Central memory CD4-positive, alpha-beta T cell (primary cell): Measurements from ENCODE around the gene ADAM12.

Experiments
- DNase-seq: peaks from one replicate; pipeline ENCODE4 v3.0.0; 2022

ADAM12 gene

DNA sequence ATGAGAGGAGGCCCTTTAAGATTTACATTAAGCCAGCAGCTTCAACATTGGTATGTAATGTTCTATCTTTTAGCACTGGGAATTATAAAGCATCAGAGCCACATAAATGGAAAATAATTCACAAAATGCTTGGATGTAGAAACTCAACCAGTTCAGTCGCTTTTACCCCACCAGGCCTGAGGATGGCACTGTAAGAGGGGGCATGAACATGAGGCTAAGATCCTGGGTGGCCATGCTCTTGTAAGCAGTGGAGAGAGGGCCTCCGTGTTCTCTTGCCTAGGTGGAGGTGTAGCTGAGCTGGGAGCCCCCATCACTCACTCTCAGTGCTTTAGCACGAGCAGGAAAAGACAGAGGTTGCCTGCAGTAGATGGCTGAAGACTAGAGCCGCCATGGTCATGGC is 253.1 kb downstream of the ADAM12 start:
- no peak for DNase-seq

DNA sequence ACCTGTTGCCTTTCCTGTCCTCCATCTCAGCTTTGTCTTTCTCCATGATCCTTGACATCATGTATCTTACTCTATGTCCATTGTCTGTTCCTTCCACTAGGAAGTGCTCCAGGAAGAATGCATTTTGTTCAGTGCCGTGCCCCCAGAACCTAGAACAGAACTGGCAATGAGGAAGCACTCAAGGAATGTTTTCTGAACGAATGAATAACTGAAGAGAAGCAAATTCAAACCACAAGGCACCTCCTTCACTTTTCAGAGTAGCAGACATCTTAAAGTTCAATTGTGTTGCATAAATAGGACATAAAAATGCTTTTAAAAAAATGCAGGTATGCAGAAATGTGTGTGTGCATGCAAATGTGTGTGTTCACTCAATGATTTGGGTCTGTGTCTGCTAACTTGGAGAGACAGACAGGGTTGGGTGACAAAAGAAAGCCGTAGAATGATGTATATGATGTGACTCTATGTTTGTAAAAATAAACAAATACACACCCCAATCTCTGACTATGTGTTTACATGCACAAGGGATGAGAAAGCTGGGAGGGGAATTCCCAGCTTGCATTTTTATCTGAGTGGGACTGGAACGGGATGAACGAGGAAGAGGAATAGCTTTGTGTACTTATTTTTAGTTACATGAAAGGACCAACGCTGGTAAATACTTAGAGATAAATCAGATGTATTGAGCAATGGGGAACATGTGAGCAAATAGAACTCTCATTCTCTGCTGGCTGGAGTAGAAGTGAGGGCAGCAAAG is 254.2 kb downstream of the ADAM12 start:
- DNase-seq = no peak

DNA sequence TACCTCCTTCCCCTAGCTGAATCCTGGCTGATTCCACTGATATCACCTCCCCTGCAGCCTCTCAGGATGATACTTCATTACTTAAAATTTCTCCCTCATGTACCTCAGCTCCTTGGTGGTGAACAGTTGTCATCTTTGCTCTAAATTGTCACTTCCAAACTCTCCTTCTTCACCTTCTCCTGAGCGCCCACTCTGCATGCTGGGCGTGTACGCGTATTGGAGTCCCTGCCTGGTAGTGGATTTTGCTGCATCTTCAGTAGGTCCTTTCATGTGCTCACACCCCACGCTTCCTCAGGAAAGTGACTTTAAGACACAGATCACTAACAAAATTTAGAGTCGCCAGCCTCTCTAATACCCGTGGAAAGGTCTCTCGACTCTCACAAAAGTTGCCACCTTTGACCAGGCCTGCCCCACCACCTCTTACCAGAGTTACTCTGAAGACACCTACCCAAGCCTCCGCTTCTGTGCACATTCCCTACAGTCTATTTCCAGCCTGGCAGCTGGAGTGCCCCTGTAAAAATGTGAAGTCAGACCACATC is 255.1 kb downstream of the ADAM12 start:
- DNase-seq = no peak

DNA sequence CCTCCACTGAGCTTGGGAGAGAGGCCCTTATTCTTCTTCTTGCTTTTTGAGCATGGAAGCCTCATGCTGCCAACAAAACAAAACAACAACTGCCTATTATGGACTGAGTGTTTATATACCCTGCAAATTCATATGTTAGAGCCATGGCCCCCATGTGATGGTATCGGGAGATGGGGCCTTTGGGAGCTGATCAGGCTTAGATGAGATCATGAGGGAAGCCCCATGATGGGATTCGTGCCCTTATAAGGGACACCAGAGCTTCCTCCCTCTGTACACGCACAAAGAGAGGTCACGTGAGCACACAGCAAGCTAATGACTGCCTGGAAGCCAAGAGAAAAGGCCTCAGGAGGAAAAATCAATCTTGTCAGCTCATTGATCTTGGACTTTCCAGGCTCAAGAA is 256.9 kb downstream of the ADAM12 start:
- no peak for DNase-seq

DNA sequence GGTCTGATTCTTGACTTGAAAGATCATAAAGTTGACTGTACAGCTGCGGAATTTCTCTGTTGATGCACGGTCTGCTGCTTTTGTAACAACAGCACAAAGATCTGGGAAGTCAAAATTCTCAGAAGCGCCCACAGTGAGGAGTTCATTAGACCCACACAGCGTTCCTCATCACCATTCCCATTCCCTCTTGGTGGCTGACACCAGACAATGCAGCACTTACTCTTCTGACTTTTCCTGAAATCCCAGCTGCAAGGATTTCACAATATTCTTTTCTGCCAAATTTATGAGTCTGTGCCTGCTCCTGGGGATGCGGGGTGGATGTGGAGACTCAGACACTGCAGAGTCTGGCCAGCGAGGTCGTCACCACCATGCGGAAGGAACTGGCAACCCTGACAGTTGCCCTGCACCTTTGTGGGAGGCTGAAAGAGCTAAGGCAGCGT is 258.0 kb downstream of the ADAM12 start:
- no peak for DNase-seq

DNA sequence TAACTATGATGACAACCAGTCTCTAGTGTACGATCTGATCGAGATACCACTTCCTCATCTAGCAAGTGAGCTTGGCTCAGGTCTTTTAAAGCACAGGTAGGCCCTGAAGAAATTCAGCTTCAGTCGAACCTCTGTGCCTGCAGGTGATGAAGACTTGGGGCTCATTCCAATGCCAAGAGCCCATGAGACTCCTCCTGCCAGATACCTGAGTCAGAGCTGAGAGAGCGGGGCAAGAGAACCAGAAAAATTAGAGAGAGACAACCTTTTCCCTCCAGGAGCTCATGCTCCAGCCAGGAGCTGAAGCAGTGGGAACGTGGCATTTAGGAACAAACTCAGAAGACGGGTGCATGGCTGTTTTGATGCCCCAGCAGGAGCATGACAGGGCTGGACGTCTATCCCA is 259.3 kb downstream of the ADAM12 start:
- DNase-seq = no peak

DNA sequence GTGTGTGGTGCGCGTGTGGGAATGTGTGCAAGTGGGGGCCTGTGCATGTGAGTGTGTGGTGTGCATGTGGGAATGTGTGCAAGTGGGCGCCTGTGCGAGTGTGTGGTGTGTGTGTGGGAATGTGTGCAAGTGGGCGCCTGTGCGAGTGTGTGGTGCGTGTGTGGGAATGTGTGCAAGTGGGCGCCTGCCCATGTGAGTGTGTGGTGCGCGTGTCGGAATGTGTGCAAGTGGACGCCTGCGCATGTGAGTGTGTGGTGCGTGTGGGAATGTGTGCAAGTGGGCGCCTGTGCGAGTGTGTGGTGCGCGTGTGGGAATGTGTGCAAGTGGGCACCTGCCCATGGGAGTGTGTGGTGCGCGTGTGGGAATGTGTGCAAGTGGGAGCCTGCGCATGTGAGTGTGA is 259.7 kb downstream of the ADAM12 start:
- DNase-seq = no peak

DNA sequence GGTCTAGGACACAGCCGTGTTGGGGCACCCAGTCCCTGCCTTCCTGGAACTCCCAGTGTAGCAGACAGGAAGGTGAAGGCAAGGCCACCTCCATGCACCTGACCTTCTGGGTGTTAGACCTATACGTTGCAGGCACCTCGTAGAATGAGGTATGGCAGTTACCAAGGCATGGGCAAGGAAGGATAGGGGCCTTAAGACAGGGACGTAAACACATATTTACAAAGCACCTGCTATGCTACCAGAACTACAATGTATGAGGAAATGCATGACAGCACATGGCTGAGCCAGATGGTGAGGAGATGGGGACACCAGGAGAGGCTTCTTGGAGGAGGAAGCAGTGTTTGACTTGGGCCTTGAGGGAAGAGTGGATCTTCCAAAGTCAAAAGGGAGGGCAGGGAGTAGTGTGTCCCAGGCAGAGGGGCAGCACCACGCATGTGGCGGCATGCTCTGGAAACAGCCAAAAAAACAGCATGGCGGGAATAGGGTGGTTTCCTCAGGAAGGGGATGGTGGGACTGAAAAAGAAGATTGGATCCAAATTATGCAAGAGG is 260.7 kb downstream of the ADAM12 start:
- DNase-seq = no peak

GRCh38 chr10:126126866-126127265 is 261.4 kb downstream of the ADAM12 start:
- no peak for DNase-seq

GRCh38 chr10:126126023-126126422 is 262.3 kb downstream of the ADAM12 start:
- DNase-seq = no peak

GRCh38 chr10:126124668-126125349 is 263.5 kb downstream of the ADAM12 start:
- no peak for DNase-seq

DNA sequence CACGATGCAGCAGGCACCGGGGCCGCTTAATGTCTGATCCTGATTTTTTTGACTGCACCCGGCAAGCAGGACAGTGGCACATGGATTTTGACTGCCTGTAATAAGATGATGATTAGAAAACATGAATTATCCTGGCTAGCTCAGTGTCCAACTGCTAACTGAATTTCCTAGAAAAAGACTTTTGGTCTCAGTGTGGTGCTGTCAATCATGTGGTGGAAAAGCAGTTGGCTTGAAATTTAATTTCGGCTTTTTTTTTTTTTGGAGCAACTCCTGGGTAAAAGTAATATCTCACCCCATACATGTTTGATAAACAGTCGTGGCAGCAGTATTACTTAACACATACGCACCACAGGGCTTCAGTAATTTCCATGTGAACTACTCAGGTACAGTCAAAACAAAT is 264.2 kb downstream of the ADAM12 start:
- DNase-seq = no peak

DNA sequence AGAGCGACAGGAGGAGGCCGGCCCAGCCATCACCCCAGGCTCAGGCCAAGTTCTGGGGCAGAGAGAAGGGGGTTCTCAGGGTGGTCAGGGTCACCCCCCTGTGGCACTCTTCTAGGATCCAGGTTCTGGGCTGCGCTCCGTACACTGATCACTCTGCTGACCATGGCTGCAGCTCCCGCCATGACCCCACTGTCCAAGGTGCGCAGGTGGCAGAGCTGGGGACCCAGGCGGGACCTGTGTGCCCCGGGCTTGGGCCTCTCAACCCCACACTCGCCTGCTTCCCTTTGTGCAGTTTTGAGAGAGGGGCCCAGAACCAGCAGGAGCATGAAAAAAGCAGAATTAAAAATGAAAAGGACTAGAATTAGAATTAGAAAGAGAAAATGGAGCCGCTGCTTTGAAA is 264.8 kb downstream of the ADAM12 start:
- no peak for DNase-seq

GRCh38 chr10:126122881-126123280 is 265.4 kb downstream of the ADAM12 start:
- no peak for DNase-seq

GRCh38 chr10:126119599-126119998 is 268.7 kb downstream of the ADAM12 start:
- no peak for DNase-seq

DNA sequence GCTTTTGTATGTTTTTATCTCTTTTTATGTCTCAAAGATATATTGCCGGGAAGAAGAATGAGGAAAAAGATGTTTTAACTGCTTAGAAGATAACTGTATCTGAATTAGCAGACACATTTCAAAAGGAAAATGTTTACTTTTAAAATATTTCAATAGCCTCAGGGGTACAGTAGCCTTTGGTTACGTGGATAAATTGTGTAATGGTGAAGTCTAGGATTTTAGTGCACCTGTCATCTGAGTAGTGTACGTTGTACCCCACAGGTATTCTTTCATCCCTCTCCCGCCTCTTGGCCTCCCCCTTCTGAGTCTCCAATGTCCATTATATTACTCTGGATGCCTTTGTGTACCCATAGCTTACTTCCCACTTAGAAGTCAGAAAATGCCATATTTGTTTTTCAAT is 269.8 kb downstream of the ADAM12 start:
- DNase-seq = no peak

DNA sequence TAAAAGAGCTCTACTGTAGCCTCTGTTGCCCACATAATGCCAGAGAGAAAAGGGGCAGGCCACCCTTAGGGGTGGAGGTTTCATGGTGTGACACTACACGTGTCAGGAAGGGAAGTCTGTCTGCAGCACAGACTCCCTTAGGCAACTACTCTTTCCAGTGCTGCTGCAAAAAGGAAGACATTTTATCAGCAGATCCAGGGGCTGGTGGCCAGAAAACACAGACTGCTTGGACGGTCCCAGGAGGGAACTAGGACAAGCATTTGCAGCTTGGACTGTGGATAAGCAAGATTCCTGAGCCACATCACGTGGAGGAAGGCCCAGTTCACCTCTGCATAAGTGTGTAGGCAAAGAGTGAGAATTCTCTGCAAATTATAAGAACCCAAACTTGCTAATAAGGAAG is 271.1 kb downstream of the ADAM12 start:
- no peak for DNase-seq

DNA sequence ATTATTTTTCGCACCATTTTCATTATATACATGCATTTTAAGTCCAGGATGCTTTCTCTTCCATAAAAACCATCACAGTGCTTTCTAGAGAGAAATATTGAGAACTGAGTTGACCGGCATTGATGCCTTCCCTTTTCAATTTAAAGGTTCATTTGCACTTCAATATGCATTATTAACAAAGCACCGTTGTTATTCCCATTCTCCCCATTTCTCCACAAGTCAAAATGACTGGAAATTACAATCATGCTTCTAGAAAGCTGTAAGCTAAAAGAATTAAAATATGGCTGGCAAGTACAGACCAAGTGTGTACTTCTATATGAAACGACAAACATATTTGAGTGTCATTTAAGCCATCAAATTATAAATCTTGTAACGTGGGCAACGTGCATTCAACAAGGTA is 272.4 kb downstream of the ADAM12 start:
- no peak for DNase-seq

DNA sequence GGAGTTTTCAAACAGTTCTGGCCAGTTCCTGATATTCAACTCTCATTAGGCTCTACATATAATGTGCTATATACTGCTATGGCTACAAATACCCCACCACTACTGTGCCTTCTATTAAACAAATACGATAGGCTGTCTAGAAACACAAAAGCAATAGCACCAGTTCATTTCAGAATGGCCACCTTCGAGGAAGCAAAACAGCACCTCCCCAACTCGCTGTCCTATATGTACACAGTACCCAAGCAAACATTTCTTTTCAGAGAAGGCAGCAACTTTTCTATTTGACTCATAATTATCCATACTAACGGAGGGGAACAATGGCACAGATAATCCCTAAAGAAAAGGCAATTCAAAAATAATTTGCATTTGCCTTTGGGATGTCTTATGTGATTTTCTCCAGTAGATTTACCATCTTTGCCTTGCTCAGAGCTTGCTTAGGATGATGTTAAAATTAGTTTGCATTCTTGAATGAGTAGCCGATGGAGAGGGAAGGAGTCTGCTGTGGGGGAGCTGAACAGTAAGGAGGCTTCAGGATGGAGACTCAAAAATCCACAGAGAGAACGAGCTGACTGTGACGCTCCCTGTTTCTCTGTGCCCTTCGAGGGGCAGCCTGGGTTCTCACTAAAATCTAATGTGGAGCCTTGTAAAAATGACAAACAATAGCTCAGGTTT is 273.3 kb downstream of the ADAM12 start:
- no peak for DNase-seq

- DNase-seq = no peak
These were observed 276.8 kb downstream of the ADAM12 start for GRCh38 chr10:126111516-126111915.

GRCh38 chr10:126110489-126111180 is 277.6 kb downstream of the ADAM12 start:
- no peak for DNase-seq

- DNase-seq = no peak
These were observed 278.4 kb downstream of the ADAM12 start for GRCh38 chr10:126109893-126110292.

DNA sequence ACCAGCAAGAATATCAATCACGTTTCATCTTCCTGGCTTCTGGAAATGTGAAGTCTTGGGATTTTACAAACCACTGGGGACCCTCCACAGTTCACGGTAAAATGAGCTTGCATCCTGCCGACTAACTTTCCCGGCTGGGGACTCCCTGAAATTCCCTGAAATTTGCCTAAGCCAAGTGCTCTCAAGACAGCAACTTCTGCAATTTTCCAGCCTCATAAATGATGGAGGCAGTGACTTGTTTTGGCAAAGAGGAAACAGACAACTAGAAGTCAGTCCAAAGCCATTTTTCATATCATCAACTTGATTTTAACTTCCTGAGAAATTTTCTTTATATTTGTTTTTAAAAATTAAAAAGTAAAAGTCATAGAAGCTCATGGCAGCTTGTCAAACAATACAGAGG is 279.6 kb downstream of the ADAM12 start:
- DNase-seq = no peak
